ENCODE results near the gene PACS2.
A peak's percentile ranks its signal among the peaks of the same experiment; 100 is the strongest.

PACS2 gene

GRCh38 chr14:105398044-105398725 is 83.6 kb downstream of the PACS2 start, which contains the start of gene TEX22:
Gene TEX22, plus strand, starts transcription at chr14:105398538. Its CDS starts 803 bp downstream, at chr14:105399341.
- DNase-seq (ENCODE audit: low spot score) (peak; percentile 89), FAIRE-seq (no peak)

- FAIRE-seq (no peak), DNase-seq (ENCODE audit: low spot score) (no peak)
These were observed 84.3 kb downstream of the PACS2 start for GRCh38 chr14:105398726-105399465.

GRCh38 chr14:105399466-105399775 is 84.9 kb downstream of the PACS2 start:
- FAIRE-seq = no peak
- no peak for DNase-seq (ENCODE audit: low spot score)

GRCh38 chr14:105400016-105400415 is 85.5 kb downstream of the PACS2 start:
- DNase-seq (ENCODE audit: low spot score) (no peak), FAIRE-seq (no peak)

GRCh38 chr14:105401699-105402098 is 87.2 kb downstream of the PACS2 start:
- DNase-seq (ENCODE audit: low spot score) (no peak), FAIRE-seq (no peak)

GRCh38 chr14:105408592-105408991 is 94.0 kb downstream of the PACS2 start:
- no peak for DNase-seq (ENCODE audit: low spot score)
- FAIRE-seq = no peak

GRCh38 chr14:105409364-105409763 is 94.8 kb downstream of the PACS2 start:
- no peak for FAIRE-seq
- no peak for DNase-seq (ENCODE audit: low spot score)

- FAIRE-seq (no peak), DNase-seq (ENCODE audit: low spot score) (no peak)
These were observed 96.1 kb downstream of the PACS2 start for GRCh38 chr14:105410642-105411016.

- DNase-seq (ENCODE audit: low spot score) (peak; percentile 75), FAIRE-seq (no peak)
These were observed 96.7 kb downstream of the PACS2 start for GRCh38 chr14:105411017-105411941.

GRCh38 chr14:105411985-105412770 is 97.6 kb downstream of the PACS2 start:
- DNase-seq (ENCODE audit: low spot score) (no peak), FAIRE-seq (no peak)

GRCh38 chr14:105412771-105413543 is 98.4 kb downstream of the PACS2 start:
- DNase-seq (ENCODE audit: low spot score) (no peak), FAIRE-seq (no peak)

GRCh38 chr14:105413544-105413886 is 99.0 kb downstream of the PACS2 start:
- DNase-seq (ENCODE audit: low spot score) = no peak

GRCh38 chr14:105414456-105415371 is 100.2 kb downstream of the PACS2 start:
- DNase-seq (ENCODE audit: low spot score) = peak; percentile 44

More at GRCh38 chr14:105413544-105413886, 99.0 kb downstream of the PACS2 start:
- no peak for FAIRE-seq

GRCh38 chr14:105415481-105416428 is 101.2 kb downstream of the PACS2 start:
- no peak for FAIRE-seq

More at GRCh38 chr14:105414456-105415371, 100.2 kb downstream of the PACS2 start:
- no peak for FAIRE-seq

GRCh38 chr14:105416671-105417070 is 102.1 kb downstream of the PACS2 start:
- no peak for DNase-seq (ENCODE audit: low spot score)

More at GRCh38 chr14:105415481-105416428, 101.2 kb downstream of the PACS2 start:
- DNase-seq (ENCODE audit: low spot score) = no peak

GRCh38 chr14:105417690-105418121 is 103.2 kb downstream of the PACS2 start:
- DNase-seq (ENCODE audit: low spot score) (no peak), FAIRE-seq (no peak)

More at GRCh38 chr14:105416671-105417070, 102.1 kb downstream of the PACS2 start:
- FAIRE-seq = no peak

GRCh38 chr14:105418269-105419194 is 104.0 kb downstream of the PACS2 start:
- no peak for FAIRE-seq

More at GRCh38 chr14:105418269-105419194, 104.0 kb downstream of the PACS2 start:
- DNase-seq (ENCODE audit: low spot score) = no peak
